Parathyroid adenoma (tissue), 2 donors: ENCODE measurements around the gene PITX2.

Experiments used
- H2AFZ ChIP-seq: fragments of 300-600 bp; sonication (generic); one replicate; pipeline ENCODE4 v1.7.0; 2017; ENCODE audit warnings: antibody characterized with exemption, mild to moderate bottlenecking
- H3K27ac ChIP-seq: fragments of 300-600 bp; sonication (generic); one replicate; pipeline ENCODE4 v1.7.0; 2017
- H3K27me3 ChIP-seq: fragments of 300-600 bp; sonication (generic); one replicate; pipeline ENCODE4 v1.7.0; 2017; ENCODE audit warnings: low read length; ENCODE audit not compliant: control insufficient read depth, insufficient read depth
- H3K36me3 ChIP-seq: fragments of 300-600 bp; sonication (generic); one replicate; pipeline ENCODE4 v1.7.0; 2017; ENCODE audit warnings: low read length; ENCODE audit not compliant: control insufficient read depth, insufficient read depth
- H3K4me1 ChIP-seq: fragments of 300-600 bp; sonication (generic); one replicate; pipeline ENCODE4 v1.7.0; 2017; ENCODE audit warnings: control low read depth
- H3K4me2 ChIP-seq: fragments of 300-600 bp; sonication (generic); one replicate; pipeline ENCODE4 v1.7.0; 2017; ENCODE audit warnings: low read length
- H3K4me3 ChIP-seq: fragments of 300-600 bp; sonication (generic); one replicate; pipeline ENCODE4 v1.7.0; 2017; ENCODE audit warnings: low read depth, low read length
- H3K79me2 ChIP-seq: fragments of 300-600 bp; sonication (generic); one replicate; pipeline ENCODE4 v1.7.0; 2017; ENCODE audit warnings: control low read depth
- H3K9ac ChIP-seq: fragments of 300-600 bp; sonication (generic); one replicate; pipeline ENCODE4 v1.7.0; 2017; ENCODE audit warnings: mild to moderate bottlenecking
- H3K9me3 ChIP-seq: fragments of 300-600 bp; sonication (generic); one replicate; pipeline ENCODE4 v1.7.0; 2017; ENCODE audit warnings: low read length; ENCODE audit not compliant: control insufficient read depth
- TF ChIP-seq, protein P1 (sequence below): fragments of 300-600 bp; sonication (generic); IDR thresholded peaks from one replicate; pipeline ENCODE4 v1.7.0; 2017; ENCODE audit warnings: antibody characterized with exemption, mild to moderate bottlenecking
- donor health status: primary hyperparathyroidism.

PITX2 gene

DNA sequence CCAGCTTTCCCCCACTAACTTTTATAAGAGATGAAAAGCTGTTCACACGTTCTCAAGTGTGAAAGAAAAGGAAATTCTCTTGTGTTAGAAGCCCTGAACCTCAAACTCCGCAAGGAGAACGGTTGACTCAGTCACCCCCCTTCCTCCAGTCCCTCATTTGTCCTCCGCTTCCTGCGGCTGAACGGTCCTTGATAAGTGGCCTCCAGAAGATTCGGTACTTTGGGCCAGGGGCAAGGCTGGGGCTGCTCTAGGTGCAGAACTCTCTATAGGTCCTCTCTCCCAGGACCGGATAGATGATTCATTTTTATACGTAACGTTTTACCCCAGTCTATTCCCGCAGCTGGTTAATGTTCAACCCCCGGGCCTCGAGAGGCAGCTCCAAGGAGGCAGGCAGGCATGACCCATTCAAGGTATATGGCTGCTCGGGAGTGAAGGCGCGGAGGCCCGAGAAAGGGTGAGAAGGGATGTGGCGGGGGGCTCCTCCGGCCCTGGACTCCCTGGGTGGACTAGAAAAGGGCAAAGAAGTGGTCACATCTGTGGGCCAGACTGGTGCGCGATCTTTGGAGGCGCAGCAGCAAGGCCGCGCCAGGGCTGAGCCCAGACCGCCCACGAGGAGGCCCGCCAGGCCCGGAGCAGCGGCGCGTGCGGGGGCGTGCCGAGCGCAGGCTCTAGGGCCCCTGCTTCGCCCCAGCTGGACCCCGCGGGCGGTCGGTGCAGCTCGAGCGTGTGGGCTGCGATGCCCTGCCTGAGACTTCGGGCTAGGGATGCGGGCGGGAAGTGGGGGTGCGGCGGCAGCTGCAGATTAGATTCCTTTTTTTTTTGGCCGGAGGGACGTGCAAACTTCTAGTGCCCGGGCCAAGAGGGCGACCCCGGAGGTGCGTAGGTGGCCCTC lies 11.7 kb downstream of the PITX2 start:
- H3K4me2 ChIP-seq: no peak overlapping the region
- no peaks in the 10 kb centered on the region for H3K36me3 ChIP-seq
- no peak overlapping the region for H3K4me3 ChIP-seq
- no peaks in the 10 kb centered on the region for H3K9me3 ChIP-seq
- no peaks in the 10 kb centered on the region for H3K4me1 ChIP-seq
- peaks cover 14% of the 10 kb centered on the region for H3K27me3 ChIP-seq
- no peak overlapping the region for H2AFZ ChIP-seq
- no peak overlapping the region for H3K9ac ChIP-seq
- no peaks in the 10 kb centered on the region for H3K79me2 ChIP-seq
- TF ChIP-seq, protein P1, sequence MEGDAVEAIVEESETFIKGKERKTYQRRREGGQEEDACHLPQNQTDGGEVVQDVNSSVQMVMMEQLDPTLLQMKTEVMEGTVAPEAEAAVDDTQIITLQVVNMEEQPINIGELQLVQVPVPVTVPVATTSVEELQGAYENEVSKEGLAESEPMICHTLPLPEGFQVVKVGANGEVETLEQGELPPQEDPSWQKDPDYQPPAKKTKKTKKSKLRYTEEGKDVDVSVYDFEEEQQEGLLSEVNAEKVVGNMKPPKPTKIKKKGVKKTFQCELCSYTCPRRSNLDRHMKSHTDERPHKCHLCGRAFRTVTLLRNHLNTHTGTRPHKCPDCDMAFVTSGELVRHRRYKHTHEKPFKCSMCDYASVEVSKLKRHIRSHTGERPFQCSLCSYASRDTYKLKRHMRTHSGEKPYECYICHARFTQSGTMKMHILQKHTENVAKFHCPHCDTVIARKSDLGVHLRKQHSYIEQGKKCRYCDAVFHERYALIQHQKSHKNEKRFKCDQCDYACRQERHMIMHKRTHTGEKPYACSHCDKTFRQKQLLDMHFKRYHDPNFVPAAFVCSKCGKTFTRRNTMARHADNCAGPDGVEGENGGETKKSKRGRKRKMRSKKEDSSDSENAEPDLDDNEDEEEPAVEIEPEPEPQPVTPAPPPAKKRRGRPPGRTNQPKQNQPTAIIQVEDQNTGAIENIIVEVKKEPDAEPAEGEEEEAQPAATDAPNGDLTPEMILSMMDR: no peak
- H3K27ac ChIP-seq: no peak overlapping the region

DNA sequence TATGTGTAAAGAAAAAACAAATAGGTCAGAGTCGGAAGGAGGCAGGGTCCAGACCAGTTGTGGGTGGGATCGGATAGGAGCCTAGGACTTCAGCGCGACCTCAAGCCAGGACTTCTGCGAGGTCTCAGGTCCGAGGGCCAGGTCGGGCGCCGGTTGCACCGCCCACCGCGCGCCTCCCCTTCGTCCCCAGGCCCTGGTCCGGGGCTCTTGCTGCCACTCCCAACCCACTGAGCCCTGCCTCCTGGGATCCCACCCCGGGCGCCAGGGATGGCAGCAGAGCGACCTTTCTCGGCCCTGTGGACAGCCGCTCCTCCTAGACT lies 12.3 kb downstream of the PITX2 start:
- Histone ChIP-seq H3K4me2 (no peak overlapping the region), H3K4me3 (no peak overlapping the region), H3K36me3 (no peaks in the 10 kb centered on the region), H3K27ac (no peak overlapping the region), H3K9ac (no peak overlapping the region), H3K4me1 (no peaks in the 10 kb centered on the region), H3K79me2 (no peaks in the 10 kb centered on the region), H3K27me3 (peaks cover 10% of the 10 kb centered on the region), H3K9me3 (no peaks in the 10 kb centered on the region), H2AFZ (no peak overlapping the region)
- TF ChIP-seq, protein P1: no peak

DNA sequence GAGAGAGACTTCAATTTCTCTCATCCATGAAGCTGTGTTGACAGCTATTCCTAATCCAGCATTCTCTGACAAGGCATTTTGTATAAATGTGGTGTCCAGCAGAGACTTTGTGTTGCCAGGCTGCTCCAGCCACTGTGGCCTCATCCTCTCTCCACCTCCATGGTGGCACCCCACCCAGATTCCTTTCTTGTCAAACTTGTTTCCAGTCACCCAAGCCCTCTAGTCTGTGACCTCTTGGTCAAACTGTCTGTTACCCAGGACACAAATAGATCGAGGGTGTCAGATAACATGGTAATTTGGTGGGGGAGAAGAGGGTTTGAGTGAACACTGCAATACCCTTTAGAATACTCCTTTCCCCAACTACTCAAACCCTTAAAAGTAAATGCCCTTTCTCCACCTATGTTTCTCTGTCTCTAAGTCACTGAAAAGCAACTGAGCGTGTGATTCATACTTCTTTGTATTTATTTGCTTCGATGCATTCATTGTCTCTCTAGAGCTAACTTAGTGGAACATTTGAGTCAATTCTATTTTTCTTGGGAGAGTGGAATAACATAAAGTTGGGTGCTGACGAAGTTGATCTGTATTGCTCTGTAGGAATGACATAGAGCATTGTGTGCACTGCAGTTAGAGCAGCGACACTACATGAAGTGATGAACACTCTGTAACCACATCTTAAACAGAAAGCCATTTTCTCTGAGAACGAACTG lies 13.7 kb downstream of the PITX2 start:
- H3K4me1 ChIP-seq: no peaks in the 10 kb centered on the region
- no peak overlapping the region for H3K9ac ChIP-seq

DNA sequence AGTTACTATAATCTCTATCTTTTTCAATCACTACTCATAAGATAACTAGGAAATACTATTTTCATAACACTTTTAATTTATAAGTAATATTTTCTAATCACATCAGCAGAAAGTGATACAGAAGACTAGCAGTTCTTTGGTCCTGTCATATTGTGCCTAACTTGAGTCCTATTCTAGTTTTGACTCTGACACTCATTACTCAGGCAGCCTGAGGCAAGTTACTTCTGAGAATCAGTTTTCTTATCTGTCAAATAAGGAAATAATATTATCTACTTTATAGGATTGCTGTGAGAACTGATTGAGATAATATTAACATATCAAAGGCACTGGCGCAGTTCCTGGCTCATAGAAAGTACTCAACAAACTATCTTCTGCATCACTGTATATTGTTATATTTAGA lies 17.8 kb downstream of the PITX2 start:
- Histone ChIP-seq H3K4me1 (no peaks in the 10 kb centered on the region), H3K27me3 (no peaks in the 10 kb centered on the region), H3K36me3 (no peaks in the 10 kb centered on the region), H3K27ac (no peak overlapping the region), H3K4me2 (no peak overlapping the region), H3K79me2 (no peaks in the 10 kb centered on the region), H3K9ac (no peak overlapping the region), H3K4me3 (no peak overlapping the region), H2AFZ (no peak overlapping the region), H3K9me3 (no peaks in the 10 kb centered on the region)
- TF ChIP-seq, protein P1: no peak

More for the DNA sequence above, 13.7 kb downstream of the PITX2 start:
- Histone ChIP-seq H3K27ac (no peak overlapping the region), H3K36me3 (no peaks in the 10 kb centered on the region), H3K9me3 (no peaks in the 10 kb centered on the region), H3K79me2 (no peaks in the 10 kb centered on the region), H2AFZ (no peak overlapping the region), H3K4me2 (no peak overlapping the region), H3K4me3 (no peak overlapping the region), H3K27me3 (peaks cover 9% of the 10 kb centered on the region)
- TF ChIP-seq, protein P1: no peak
